GM21528 (cell line): ENCODE measurements around the gene CHRNB2.

ENCODE experiments used
- ATAC-seq: cut with Tn5 transposase; IDR thresholded peaks from one replicate; pipeline ENCODE4 v1.9.1; 2021; ENCODE audit warnings: mild to moderate bottlenecking, moderate library complexity; ENCODE audit not compliant: unreplicated experiment, low FRiP score

CHRNB2 gene

DNA sequence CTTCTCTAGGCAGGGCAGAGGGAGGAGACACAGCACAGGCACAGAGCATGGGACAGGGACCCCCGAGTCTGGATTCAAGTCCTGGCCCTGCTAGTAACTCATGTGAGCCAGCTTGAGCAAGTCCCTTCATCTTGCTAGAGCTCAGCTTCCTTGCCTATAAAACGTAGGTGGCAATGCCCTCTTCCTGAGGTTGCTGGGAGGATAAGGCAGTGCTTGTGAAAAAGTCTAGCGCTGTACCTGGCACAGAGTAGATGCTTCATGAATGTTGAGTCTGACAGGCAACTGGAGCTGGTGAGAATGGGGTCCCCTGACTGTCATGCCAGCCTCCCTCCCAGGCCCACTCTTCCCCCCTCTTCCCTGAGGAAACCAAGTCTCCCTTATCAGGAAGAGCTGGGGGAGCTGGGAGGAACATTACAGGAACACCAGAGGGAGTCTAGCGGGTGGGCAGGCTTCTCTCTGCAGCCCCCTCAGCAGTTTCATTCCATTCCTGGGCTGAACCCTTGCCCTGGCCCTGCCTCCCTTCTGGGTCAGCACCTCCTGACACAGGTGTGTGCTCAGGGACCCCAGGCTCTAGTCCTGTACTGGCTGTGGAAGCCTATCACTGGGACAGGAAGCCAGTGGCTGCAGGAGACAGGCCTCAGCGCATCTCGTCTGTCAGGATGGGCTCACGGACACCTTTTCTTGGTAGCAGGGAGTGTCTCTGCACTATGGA, 9.9 kb downstream of the CHRNB2 start:
- no peak for ATAC-seq

GRCh38 chr1:154578058-154578418, 10.5 kb downstream of the CHRNB2 start:
- ATAC-seq, result no peak

- ATAC-seq, result no peak
Observed at GRCh38 chr1:154579374-154579773, 11.8 kb downstream of the CHRNB2 start.

DNA sequence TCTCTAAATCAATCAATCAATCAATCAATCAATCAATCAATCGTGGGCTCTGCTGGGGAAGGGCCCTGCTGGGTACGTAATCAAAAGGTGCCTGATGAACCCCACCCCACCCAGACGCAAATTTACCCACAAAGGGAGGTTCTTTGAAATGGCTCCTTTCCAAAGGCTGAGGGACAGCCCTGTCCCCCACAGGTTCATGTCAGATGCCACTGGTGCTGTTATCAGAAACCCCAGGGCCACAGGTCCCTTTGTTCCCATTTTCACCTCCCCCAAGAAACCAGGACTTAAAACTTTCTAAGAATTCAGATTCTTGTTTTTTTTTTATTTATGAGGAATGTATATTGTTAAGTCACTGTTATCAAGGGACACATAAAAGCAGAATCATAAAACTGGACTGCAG, 14.2 kb downstream of the CHRNB2 start:
- no peak for ATAC-seq

DNA sequence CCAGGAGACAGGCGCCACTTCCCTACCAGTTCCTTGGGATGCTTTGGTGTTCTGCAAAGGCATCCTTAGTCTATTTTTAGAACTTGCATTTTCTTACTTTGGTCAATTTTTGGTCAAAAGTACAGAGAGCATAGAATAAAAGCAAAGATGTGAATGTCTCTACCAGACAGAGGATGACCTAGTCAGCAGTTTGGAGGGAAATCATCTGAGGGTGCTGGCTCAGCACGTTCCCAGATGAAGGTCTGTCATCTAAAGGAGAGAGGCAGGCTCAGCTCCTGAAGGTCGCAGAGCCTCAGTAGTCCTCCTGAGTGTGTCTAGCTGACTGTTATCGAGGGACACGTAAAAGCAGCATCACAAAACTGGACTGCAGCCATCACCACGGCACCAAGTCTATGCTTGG, 15.3 kb downstream of the CHRNB2 start:
- ATAC-seq, result no peak

DNA sequence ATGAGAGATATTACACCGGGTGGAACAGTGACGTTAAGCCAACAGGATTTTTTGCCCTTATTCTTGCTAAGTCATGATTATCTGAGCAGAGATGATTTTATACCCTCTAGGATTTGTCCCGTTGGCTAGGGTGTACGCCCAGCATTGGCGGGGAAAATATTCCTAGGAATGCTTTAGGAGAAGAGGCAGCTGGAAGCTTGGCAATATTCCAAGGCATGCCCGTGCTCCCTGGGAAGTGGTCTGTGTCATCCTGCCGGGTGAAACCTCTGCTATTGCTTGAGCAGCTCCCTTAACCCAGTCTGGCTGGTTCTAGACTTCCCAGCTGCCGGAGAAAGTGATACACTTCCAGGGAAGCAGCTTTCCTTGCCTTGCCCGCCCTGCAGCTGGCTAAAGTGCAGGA, 16.2 kb downstream of the CHRNB2 start:
- ATAC-seq, result no peak

DNA sequence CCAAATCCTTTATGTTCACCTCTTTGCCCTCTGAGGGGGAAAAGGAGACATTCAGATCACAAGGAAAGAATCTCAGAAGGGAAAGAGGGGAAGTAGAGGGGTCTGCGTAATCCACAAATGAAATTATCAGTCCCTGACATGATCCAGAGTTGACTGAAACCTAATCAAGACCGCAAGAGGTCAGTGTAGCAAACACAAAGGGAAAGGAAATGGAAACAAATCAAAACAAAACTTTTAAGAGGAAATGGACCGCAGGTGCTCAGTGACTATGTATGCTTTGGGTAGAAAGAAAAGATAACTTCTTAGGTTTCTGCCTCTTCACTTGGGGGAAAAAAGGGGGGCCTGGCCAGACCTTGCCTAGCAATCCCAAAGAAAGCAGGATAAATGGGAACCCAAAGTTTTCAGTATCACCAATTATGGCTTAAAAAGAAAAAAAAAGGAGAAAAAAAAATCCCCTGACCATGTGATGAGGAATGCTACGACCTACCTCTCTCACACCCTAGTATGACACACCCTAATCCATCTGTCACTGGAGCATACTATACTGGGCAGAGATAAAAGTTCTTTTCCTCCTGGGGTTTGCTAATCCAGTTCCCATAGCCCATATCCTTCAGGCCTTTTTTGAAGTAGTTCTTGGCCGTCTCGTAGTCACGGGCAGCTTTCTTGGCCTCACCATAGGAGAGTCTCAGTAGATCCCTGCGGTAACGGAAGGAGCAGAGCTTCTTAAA, 16.9 kb downstream of the CHRNB2 start:
- ATAC-seq, result no peak

DNA sequence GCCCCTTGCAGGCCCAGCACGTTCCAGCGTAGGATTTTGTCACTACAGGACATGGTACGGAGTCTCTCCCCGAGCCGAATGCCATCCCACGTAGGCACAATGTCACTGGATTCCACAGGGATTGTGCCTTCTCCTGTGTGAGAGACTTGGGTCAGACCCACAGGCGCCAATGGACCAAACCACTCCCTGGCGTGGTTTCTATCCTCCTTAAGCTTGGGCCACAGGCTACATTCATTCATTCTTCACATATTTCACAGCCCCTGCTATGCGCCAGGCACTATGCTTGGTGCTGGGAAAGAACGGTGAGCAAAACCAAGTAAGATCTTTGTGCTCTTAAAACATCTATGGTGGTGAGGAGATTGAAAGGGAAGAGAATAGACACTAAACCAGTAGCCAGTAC, 18.7 kb downstream of the CHRNB2 start:
- no peak for ATAC-seq

DNA sequence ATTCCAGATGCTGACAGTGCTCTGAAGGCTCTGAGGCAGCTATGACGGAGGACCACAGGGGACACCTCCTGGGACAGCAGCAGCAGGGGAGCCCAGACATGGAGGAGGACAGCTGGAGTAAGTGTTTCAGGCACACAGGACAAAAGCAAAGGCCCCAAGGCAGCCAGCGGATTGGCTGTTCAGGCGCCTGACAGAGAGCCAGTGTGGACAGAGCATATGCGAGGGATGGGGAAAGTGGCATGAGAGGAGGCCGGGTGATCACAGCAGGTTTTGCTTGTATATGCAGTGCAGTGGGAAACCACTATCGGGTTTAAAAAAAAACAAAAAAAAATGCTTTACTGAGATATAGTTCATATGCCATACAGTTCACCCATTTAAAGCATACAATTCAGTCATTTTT, 19.1 kb downstream of the CHRNB2 start:
- no peak for ATAC-seq

GRCh38 chr1:154589780-154590179, 22.2 kb downstream of the CHRNB2 start:
- ATAC-seq, result no peak

DNA sequence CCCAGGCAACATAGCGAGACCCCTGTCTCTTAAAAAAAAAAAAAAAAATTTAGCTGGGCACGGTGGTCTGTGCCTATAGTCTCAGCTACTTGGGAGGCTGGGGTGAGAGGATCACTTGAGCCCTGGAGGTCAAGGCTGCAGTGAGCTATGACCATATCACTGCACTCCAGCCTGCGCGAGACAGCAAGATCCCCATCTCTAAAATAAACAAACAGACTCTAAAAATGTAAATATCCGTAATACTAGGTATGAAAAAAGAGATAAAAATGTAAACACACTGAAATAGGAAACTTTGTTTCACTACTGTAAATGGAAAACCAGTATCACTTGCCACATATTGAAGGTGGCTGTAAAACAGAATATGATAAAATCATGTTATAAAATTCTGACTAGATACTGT, 23.2 kb downstream of the CHRNB2 start:
- no peak for ATAC-seq

DNA sequence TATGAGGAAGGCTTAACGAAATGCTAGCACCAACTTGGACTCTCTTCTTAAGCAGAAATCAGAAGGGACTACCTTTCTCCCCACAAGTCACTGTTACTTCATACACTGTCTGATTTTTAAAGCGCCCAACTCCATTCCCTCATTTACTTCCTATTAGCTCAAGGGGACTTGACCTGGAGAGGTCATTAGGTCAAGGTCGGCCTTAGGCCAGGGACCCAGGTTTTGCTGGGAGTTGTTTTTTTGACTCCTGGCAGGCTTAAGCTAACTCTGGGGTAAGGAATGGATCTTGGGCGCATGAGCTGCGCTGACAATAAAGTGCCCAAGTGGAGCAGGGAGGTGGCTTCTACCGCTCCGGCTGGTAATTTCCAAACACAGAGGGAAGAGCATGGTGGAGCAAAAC, 23.6 kb downstream of the CHRNB2 start:
- no peak for ATAC-seq

DNA sequence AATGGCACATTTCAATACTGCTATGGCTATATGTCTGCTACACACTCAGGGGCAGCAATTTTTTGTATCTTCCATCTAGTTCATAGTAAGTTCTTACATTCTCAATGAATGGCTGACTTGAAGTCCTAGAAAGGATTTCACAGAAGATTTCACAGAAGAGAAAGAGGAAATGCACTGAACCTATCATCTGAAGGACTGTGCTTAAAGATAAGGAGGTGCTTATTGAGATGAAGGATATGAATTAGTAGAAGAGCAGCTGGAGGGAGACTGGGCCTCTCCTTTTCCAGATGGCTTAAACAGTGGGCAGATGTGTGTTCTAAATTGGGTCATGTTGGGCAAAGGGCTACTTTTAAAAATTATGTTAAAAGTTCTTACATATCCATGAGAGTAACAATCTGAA, 25.8 kb downstream of the CHRNB2 start:
- no peak for ATAC-seq

DNA sequence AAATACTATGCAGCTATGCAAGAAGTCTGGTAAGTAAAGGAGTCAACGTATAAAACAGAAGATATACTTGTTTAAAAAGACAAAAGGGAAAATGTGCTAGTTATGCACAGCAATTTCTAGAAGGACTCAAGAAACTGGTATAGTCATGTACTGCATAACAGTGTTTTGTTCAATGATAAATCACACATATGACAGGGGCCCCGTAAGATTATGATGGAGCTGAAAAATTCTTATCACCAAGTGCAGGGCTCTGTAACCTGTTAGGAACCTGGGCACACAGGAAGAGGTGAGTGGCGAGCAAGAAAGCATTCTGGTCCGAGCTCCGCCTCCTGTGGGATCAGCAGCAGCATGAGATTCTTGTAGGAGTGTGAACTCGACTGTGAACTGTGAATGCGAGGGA, 27.2 kb downstream of the CHRNB2 start:
- ATAC-seq, result no peak

- ATAC-seq, result no peak
Observed at GRCh38 chr1:154595621-154596020, 28.0 kb downstream of the CHRNB2 start.

DNA sequence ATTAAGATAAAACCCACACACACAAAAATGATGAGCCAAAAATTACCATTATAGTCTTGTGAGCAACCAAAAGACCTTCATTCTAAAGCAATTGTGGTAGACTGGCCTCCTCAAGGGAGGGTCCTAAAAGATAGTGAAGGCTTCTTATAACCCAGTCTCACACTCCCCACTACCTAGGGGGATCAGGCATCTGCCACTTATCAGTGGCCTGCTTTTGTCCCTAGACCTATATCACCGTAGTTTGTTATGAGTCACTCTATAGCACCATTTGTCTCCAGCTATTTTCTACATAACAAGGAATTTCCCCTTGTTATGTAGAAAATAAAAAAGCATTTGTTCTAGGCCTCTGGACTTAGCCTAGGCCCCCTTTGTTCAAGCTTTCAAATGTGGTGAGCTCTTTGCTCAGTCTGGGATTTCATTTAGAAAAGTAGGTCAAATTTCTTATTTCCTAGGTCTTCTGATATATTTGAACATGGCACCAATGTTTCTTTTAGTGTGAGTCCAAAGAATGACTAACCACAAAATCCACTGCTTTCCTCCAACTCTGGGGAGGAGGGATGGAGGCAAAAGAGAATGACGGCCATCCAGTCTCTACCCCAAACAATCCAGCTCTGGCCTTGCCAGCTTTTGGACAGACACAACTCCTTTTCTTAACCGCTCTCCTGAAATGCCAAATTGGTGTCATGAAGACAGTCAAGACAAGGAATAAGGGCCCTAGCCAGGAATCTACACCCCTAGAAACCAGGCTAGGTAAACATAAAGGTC, 31.5 kb downstream of the CHRNB2 start:
- no peak for ATAC-seq

- no peak for ATAC-seq
Observed at GRCh38 chr1:154599658-154600057, 32.1 kb downstream of the CHRNB2 start.

- ATAC-seq, result no peak
Observed at GRCh38 chr1:154603317-154603716, 35.7 kb downstream of the CHRNB2 start.

DNA sequence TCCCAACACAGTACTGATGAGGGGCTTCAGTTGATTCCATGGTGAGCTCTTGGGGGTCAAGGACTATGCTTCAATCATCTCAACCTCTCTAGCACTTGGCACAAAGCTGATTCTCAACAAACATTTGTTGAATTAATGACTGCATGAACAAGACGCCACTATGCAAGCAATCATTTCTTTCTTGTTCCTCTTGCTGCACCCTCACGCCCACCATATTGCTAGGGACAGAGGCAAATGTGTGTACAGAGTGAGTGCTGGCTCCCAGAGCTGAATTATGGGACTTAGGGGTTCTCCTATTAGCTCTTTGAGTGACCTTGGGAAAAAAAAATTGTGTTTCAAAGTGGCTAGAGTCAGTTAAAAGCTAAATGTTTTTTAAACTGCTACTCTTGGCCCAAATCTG, 38.0 kb downstream of the CHRNB2 start:
- ATAC-seq, result no peak

DNA sequence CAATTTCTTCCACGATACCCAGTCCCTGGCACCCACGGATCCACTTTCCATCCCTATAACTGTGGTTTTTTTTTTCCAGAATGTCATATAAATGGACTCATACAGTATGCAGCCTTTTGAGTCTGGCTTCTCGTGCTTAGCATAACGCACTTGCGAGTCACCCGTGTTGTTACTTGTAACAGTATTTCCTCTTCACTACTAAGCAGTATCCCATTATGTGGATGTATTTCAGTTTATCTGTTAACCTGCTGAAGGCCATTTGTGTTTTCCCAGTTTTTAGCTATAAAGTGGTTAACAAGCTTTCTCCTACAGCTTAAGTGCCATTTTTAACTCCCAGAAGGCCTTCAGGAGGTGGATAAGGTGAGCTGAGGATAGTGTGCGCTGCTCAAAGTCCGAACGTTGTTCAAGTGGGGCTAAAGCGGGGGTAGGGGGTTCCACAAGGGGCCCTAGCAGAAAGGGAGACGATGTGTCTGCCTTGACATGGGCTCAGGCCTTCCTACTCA, 39.6 kb downstream of the CHRNB2 start:
- ATAC-seq, result no peak

DNA sequence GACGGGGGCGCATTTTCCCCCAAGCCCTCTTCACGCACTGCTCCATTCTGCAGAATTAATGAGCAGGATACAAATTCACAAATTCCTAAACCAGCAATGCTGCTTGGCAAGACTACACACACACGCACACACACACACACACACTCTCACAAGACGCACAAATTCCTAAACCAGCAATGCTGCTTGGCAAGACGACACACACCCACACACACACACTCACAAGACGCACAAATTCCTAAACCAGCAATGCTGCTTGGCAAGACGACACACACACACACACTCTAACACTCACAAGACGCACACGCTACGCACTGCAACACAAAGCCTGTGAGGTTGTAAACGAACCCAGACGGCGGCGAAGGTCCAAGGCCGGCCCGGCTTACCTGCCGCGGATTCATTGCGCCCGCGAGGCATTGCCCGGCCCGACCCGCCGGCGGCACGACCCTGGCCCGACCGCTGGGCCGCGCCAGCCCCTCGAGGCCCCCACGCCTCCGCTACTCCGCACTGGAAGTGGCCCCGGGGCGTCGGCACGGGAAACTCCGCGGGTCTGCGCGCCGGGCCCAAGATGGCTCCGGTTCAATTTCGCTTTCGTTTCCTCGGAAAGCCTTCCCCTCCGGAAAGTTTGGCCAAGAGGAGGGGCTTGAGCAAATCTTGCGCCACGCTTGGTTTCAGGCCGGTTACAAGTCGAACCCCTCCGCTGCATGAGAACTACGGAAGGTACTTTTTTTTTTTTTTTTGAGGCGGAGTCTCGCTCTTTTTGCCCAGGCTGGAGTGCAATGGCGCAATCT, 40.2 kb downstream of the CHRNB2 start, which contains the start of gene ADAR:
Gene ADAR (minus strand): TSS at position 578 of the 788 bp plus-strand sequence. CDS start 180 bp downstream, at position 398.
- peak; percentile 54 for ATAC-seq
